Measurements from ENCODE around the gene DHRSX.
"Not testable (repeated sequence)": the region's sequence is repeated elsewhere in the genome, so short reads cannot be mapped to it uniquely, and the experiment has no call there.

DHRSX gene

DNA sequence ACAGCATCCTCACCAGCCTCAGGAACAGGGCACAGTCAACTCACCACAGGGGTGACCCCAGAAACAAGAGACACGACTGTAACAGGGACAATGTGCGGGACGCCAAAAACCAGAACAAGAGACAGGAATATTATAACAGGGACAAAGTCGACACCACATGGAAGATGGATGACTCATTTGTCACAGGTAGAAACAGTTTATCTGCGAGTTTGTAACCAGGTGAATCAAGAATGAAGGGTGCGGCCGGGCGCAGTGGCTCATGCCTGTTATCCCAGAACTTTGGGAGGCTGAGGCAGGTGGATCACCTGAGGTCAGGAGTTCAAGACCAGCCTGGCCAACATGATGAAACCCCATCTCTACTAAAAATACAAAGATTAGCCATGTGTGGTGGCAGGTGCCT lies 44.7 kb downstream of the DHRSX start:
- DNase-seq (ENCODE audit: low spot score): not testable (repeated sequence)

DNA sequence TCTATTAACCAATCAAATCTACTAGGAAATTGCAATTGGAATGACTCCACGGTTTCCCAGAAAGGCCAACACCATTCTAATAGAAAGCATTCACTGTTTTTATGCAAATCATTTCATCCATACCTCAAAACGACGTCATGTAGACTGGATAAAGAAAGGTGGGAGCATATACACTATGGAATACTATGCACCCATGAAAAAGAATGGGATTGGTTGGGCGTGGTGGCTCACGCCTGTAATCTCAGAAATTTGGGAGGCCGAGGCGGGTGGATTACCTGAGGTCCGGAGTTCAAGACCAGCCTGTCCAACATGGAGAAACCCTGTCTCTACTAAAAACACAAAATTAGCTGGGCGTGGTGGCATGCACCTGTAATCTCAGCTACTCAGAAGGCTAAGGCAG lies 46.2 kb downstream of the DHRSX start:
- not testable (repeated sequence) for DNase-seq (ENCODE audit: low spot score)

DNA sequence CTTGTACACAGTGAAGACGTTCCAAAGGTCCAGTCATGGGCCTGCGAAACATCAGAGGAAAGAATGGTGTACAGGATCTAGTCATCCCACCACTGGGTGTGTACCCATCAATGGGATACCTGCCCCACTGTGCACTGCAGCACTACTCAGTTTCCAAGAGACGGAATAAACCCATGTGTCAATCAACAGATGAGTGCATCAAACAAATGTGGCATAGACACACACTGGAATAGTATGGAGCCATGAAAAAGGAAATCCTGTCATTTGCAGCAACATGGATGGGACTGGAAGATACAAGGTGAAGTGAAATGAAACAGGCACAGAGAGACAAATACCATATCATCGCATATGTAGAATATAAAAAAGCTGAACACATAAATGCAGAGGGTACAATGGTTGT lies 48.0 kb downstream of the DHRSX start:
- DNase-seq (ENCODE audit: low spot score): no peak

DNA sequence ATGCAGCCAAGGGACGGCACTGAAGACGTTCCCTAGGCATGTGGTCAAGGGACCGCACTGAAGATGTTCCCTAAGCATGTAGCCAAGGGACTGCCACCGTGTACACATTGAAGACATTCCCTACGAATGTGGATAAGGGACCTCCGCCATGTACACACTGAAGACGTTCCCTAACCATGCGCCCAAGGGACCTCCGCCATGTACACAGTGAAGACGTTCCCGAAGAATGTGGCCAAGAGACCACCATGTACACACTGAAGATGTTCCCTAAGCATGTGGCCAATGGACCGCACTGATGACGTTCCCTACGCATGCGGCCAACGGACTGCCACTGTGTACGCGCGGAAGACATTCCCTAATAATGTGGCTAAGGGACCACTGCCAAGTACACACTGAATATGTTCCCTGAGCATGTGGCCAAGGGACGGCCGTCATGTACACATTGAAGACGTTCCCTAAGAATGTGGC lies 48.4 kb downstream of the DHRSX start:
- DNase-seq (ENCODE audit: low spot score): no peak

DNA sequence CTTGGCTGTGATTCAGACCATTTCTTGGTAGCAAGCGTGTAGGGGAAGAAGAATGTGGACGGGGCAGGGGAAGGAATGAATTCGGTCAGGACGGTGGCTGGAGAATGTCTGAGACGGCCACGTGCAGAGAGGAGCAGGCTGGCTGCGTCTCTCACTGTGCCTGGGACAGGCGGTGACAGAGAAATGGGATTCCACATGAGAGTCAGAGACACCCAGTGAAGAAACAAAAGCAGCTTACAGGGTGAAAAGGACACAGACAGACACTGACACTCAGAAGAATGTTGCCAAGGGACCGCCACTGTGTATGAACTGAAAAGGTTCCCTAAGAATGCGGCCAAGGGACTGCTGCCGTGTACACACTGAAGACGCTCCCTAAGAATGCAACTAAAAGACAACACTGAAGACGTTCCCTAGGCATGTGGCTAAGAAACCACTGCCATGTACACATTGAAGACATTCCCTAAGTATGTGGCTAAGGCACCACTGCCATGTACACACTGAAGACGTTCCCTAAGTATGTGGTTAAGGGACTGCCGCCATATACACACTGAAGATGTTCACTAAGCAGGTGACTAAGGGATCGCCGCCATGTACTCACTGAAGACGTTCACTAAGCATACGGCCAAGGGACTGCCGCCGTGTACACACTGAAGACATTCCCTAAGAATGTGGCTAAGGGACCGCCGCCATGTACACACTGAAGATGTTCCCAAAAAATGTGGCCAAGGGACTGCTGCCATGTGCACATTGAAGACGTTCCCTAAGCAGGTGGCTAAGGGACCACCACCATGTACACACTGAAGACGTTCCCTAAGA lies 49.1 kb downstream of the DHRSX start:
- DNase-seq (ENCODE audit: low spot score): no peak

DNA sequence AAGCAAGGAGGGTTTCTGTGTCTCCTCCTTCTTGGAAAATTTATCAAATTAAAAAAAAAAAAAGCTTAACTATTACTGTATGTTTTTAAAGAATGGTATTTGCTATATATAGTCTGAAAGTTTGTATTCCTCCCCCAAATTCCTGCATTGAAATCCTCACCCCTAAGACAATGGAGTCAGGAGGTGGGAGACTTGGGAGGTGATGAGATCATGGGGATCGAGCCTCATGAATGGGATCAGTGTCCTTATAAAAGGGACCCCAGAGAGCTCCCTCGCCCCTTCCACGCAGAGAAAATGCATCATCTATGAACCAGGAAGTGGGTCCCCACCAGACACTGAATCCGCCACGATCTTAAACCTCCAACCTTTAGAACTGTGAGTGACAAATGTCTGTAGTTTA lies 50.1 kb downstream of the DHRSX start:
- no peak for DNase-seq (ENCODE audit: low spot score)

DNA sequence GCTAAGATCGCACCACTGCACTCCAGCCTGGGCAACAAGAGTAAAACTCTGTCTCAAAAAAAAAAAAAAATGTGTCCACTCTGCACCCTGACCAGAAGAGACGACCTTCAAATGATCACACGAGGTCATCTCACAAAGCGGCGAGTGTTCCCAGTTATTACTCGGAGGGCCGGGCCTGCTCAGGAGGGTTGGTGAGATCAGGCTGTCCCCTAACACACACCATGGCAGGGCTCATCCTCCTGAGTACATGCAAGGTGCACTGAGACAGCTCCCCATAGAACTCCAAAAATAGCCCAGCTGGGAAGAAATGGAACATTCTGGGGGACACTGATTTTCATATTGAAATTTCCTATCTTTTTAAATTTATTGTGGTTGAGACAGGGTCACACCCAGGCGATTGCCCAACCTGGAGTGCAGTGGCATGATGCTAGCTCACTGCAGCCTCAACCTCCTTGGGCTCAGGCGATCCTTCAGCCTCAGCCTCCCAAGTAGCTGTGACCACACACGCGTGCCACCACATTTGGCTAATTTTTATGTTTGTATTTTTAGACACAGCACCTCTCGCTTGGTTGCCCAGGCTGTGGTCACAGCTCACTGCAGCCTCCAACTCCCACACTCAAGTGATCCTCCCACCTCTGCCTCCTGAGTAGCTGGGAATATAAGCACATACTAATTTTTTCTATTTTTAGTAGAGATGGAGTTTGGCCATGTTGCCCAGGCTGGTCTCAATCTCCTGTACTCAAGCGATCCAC lies 51.5 kb downstream of the DHRSX start:
- no peak for DNase-seq (ENCODE audit: low spot score)

DNA sequence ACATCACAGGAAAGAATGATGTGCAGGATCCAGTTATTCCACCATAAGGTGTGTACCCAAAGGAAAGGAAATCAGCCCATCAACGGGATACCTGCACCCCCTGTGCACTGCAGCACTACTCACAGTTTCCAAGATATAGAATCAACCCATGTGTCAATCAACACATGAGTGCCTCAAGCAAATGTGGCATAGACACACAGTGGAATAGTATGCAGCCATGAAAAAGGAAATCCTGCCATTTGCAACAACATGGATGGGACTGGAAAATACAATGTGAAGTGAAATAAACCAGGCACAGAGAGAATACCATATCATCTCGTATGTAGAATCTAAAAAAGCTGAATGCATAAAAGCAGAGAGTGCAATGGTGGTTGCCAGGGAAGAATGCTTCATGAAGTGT lies 53.3 kb downstream of the DHRSX start:
- no peak for DNase-seq (ENCODE audit: low spot score)

DNA sequence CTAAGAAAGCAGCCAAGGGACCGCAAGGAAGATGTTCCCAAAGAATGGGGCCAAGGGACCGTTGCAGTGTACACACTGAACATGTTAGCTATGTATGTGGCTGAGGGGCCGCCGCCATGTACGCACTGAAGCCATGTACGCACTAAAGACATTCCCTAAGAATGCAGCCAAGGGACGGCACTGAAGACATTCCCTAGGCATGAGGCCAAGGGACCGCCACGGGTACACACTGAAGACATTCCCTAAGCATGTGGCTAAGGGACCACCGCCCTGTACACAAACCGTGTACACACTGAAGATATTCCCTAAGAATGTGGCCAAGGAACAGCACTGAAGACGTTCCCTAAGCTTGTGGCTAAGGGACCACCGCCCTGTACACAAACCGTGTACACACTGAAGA lies 54.0 kb downstream of the DHRSX start:
- DNase-seq (ENCODE audit: low spot score): no peak

DNA sequence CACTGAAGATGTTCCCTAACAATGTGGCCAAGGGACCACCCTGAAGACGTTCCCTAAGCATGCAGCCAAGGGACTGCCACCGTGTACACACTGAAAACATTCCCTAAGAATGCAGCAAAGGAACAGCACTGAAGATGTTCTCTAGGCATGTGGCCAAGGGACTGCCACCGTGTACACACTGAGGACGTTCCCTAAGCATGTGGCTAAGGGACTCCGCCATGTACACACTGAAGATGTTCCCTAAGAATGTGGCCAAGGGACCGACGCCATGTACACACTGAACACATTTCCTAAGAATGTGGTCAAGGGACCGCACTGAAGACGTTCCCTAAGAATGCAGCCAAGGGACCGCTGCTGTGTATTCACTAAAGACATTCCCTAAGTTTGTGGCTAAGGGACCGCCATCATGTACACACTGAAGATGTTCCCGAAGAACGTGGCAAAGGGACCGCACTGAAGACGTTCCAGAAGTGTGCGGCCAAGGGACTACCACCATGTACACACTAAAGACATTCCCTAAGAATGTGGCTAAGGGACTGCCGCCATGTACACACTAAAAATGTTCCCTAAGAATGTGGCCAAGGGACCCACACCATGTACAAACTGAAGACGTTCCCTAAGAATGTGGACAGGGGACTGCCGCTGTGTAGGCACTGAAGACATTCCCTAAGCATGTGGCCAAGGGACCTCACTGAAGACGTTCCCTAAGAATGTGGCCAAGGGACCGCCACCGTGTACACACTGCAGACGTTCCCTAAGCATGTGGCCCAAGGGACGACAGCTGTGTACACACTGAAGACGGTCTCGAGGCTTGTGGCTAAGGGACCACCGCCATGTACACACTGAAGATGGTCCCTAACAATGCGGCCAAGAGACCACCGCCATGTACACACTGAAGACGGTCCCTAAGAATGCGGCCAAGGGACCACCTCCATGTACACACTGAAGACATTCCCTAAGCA lies 54.8 kb downstream of the DHRSX start:
- no peak for DNase-seq (ENCODE audit: low spot score)

DNA sequence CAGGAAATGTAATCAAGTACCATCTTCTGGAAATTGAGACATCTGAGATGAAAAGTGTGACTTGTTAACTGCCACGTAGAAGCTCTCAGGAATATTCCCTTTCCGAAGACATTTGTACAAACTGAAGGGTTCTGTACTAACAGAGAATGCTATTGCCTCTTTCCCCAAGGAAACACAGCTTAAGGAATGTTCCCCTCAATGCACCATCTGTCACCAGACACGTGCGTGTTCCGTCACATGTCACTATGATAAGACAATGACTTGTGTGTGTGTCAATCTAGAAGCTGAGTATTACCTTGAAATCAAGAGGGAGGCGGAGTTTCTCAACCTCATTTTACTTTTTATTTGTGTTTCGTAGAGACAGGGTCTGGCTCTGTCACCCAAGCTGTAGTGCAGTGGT lies 58.1 kb downstream of the DHRSX start:
- DNase-seq (ENCODE audit: low spot score): no peak

DNA sequence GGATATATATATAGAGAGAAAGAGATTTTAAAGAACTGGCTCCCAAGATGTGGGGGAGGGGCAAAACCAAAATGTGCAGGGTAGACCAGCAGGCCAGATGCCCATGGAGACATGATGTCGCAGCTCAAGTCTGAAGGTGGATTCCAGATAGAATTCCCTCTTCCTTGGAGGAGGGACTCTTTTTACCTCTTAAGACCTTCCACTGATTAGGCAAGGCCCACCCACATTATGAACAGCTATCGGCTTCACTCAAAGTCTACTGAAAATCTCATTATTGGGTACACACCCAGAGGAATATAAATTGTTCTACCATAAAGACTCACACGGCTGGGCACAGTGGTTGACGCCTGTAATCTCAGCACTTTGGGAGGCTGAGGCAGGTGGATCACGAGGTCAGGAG lies 59.3 kb downstream of the DHRSX start:
- DNase-seq (ENCODE audit: low spot score): no peak

DNA sequence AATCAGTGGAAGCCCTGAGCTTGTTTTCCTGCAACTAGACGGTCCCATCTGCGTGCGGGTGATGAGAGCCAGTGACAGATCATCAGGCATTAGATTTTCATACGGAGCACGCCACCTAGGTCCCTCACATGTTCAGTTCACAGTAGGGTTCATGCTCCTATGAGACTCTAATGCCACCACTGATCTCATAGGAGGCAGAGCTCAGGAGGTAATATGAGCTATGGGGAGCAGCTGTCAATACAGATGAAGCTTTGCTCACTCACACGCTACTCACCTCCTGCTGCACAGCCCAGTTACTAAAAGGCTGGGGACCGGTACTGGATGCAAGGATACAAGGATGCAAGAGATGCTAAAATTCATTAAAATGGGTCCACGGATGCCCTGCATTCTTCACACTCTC lies 61.2 kb downstream of the DHRSX start:
- no peak for DNase-seq (ENCODE audit: low spot score)

DNA sequence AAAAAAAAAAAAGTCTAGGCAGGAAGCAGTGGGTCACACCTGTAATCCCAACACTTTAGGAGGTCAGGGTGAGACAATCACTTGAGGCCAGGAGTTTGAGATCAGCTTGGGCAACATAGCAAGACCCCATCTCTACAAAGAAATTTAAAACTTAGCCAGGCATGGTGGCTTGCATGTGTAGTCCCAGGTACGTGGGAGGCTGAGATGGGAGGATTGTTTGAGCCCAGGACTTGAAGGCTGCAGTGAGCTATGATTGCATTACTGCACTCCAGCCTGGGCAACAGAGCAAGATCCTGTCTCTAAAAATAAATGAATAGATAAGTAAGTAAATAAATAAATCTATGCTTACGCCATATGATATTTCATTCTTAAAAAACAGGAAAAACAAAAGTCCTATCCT lies 65.3 kb downstream of the DHRSX start:
- DNase-seq (ENCODE audit: low spot score): no peak

DNA sequence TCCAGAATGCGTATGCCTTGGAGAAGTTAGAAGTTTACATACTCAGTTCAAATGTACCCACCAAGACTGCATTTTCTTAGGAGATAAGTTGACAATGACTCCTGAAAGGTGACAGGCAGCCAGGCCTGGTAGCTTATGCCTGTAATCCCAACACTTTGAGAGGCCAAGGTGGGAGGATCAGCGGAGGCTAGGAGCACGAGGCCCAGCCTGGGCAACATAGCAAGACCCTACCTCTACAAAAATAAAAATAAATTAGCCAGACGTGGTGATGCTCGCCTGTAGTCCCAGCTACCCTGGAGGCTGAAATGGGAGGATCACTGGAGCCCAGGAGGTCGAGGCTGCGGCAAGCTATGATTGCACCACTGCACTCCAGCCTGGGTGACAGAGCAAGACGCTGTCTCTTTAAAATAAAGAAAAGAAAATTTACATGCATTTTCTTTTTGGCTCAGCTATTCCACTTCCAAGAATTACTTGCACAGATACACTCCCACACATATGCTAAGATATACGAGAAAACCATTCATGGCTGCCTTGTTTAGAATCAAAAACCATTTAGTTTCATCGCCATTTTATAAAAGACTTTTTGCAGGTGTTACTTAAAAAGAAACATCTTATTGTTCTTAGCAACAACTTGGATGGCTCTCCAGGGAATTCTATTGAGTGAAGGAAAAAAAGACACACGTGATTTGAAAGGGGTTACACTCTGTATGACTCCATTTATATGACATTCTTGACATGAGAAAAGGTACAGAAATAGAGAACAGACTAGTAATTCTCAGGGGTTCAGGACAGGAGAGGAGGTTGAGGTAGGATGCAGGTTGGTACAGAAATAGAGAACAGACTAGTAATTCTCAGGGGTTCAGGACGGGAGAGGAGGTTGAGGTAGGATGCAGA lies 66.3 kb downstream of the DHRSX start:
- no peak for DNase-seq (ENCODE audit: low spot score)

DNA sequence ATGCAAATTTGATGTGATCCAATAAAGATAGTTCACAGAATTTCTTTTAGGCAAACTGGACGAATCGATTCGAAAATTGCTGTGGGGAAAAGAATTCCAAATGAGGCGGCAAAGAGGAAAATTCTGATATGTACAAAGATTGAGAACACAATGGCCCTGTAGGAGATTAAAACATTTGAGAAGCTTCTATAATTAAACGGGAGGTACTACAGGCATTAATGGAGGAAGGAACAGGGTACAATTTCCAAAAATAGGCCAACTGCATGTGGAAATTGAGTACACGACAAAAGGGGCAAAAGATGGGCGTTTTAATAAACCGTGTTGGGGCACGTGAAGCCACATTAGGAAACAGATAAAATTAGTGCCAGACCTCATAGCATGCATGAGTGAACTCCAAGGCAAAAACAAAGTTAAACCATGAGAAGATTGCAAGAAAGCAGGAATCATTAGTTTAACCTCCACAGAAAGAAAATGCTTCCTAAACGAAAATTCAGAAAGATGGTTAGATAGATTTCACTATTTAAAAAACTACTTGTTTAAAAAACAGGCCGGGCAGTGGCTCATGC lies 68.4 kb downstream of the DHRSX start:
- DNase-seq (ENCODE audit: low spot score): no peak

DNA sequence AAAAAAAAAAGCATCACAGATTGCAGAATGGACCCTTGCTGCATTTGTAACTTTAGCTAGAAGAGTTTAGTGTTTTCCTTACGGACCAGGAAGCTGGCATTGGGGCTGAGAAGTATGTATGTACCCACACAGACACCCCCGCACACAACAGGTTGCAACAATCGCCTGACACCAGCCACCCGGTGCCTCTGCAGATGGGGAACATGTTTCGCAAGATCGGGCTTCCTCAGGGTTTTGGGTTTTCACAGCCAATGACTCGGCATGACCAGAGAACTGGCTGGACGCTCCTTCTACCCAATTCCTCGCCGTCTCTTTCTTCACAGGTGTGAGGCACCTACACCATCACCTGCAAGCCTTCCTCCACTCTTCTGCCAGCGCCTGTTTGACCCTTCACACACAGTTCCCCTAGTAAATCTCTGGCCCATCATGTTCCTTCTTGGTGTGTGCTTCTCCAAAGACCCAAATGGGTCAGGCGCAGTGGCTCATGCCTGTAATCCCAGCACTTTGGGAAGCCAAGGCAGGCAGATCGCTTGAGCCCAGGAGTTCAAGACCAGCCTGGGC lies 70.4 kb downstream of the DHRSX start:
- no peak for DNase-seq (ENCODE audit: low spot score)

DNA sequence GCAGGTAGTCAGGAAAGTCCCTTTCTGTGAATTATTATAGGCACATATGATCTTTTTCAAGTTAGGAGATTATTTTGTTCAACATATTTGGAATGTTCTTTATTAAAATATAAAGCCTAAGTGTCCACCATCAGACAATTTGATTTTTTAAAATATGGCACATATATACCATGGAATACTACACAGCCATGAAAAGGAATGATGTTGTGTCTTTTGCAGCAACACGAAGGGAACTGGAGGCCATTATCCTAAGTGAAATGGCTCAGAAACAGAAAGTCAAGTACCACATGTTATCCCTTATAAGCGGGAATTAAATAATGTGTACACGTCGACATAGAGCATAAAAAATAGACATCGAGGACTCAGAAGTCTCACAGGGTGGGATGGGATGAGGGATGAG lies 73.0 kb downstream of the DHRSX start:
- no peak for DNase-seq (ENCODE audit: low spot score)

DNA sequence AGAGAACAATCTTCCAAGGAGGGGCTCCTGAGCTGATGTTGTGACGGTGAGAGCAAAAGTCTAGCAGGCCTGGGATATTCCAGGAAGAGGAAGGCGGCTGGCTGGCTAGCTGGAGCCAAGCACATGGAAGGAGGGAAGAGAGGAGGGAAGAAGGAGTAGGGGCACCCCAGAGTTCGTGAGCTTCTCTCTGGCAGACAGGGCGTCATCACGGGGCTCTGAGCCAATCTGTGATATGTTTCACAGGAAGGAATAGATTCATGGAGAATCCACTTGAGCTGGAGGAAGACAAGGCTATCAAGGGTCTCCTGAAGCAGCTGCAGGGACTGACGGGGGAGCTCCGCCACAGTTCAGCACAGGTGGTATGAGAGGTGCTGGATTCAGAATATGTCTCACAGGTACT lies 73.6 kb downstream of the DHRSX start:
- DNase-seq (ENCODE audit: low spot score): no peak

DNA sequence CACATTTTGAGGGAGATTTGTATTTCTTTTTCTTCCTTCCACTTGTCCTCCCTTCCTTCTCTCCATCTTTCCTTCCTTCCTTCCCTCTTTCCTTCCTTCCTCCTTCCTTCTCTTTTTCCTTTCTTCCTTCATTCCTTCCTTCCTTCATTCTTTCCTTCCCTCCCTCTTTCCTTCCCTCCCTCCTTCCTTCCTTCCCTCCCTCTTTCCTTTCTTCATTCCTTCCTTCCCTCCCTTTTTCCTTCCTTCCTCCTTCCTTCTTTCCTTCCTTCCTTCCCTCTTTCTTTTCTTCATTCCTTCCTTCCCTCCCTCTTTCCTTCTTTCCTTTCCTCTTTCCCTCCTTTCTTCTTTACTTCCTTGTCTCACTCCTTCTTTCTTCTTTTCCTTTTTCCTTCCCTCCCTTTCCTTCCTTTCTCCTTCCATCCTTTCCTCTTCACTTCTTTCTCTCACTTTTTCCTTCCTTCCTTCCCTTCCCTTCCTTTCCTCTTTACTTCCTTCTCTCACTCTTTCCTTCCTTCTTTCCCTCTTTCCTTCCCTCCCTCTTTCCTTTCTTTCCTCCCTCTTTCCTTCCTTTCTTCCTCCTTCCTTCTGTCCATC lies 74.4 kb downstream of the DHRSX start:
- DNase-seq (ENCODE audit: low spot score): no peak
